K562 (cell line): Measurements from ENCODE around the gene CTNNA3. TPM values are rescaled to one million over a fixed set of nuclear protein-coding genes. Genes with fewer than 3 reads are reported as not detected.

Experiments used
- ATAC-seq: fragments of 200-7000 bp; cut with Tn5 transposase; 3 replicates; pipeline ENCODE4 v1.9.1; 2020; ENCODE audit warnings: moderate library complexity
- BruUV-seq: library from RNA; stranded (reverse); fragments of 400-500 nt; replicated peaks from 2 replicates; lab custom pipeline; 2021; lab: Mats Ljungman, UMichigan
- CTCF ChIA-PET: fragments of 300-600 bp; formaldehyde crosslinking; extraction: SDS; loops from one replicate; lab custom pipeline; 2021; ENCODE audit warnings: low intra/inter-chr PET ratio; lab: Yijun Ruan, JAX
- POLR2A ChIA-PET: fragments of 300-600, 350-650 bp; sonication (Branson Sonifier 250); formaldehyde crosslinking; extraction: SDS; loops from one replicate; lab custom pipeline; 2021; ENCODE audit warnings: antibody characterized with exemption, inconsistent platforms; lab: Yijun Ruan, JAX
- DNase-seq, 4 experiments: peaks; one replicate each; pipeline versions ENCODE4 v3.0.0 to v3.0.0-alpha.2; 2011 to 2018; ENCODE audit warnings: low spot score in 3 of 4, mixed read lengths in 3 of 4; ENCODE audit errors: extremely low read depth in 1 of 4
- FAIRE-seq: peaks from 2 replicates; lab custom pipeline; 2011; peaks lifted over from hg19 to GRCh38; lab: Jason Lieb, UNC
- H2AFZ ChIP-seq: 2 replicates; pipeline ENCODE4 v1.6.0; 2011; ENCODE audit warnings: low read depth, low read length, control low read depth, inconsistent platforms
- H3K27ac ChIP-seq: fragments of 200-600 bp; 3 replicates; pipeline ENCODE4 v1.8.0; 2011; ENCODE audit warnings: low read depth, mild to moderate bottlenecking, control low read depth, inconsistent platforms, low read length, moderate library complexity, mixed read lengths; ENCODE audit errors: extremely low read depth
- H3K27me3 ChIP-seq, 2 experiments: fragments of 300-600 bp in 1 of 2; 2 replicates in 1 of 2; 3 replicates in 1 of 2; pipeline versions ENCODE4 v1.6.0 to v1.8.0; 2011; ENCODE audit warnings: inconsistent platforms in 2 of 2, low read length in 2 of 2, mild to moderate bottlenecking in 1 of 2, mixed read lengths in 1 of 2, moderate library complexity in 1 of 2; ENCODE audit not compliant: control insufficient read depth in 2 of 2, insufficient read depth in 2 of 2
- H3K36me3 ChIP-seq: fragments of 300-600 bp; 3 replicates; pipeline ENCODE4 v1.8.0; 2011; ENCODE audit warnings: mild to moderate bottlenecking, low read length, inconsistent platforms; ENCODE audit not compliant: control insufficient read depth, insufficient read depth
- H3K4me1 ChIP-seq, 2 experiments: fragments of 200-600 bp in 1 of 2; replicated peaks in 1 of 2; 2 replicates in 1 of 2; 3 replicates in 1 of 2; pipeline versions ENCODE4 v1.5.1 to v1.8.0; 2011; ENCODE audit warnings: inconsistent platforms in 2 of 2, low read length in 2 of 2, mild to moderate bottlenecking in 1 of 2, mixed read lengths in 1 of 2, moderate library complexity in 1 of 2; ENCODE audit not compliant: control insufficient read depth in 2 of 2, insufficient read depth in 2 of 2
- H3K4me2 ChIP-seq: 2 replicates; pipeline ENCODE4 v1.6.1; 2011; ENCODE audit warnings: low read length, control low read depth, inconsistent platforms, mixed read lengths; ENCODE audit not compliant: insufficient read depth
- H3K4me3 ChIP-seq: fragments of 200-600 bp; sonication (generic), shearing (Covaris generic); 2 replicates; pipeline ENCODE4 v1.5.1; 2016; ENCODE audit warnings: control low read depth, inconsistent platforms
- H3K79me2 ChIP-seq: fragments of 200-600 bp; 3 replicates; pipeline ENCODE4 v1.8.0; 2011; ENCODE audit warnings: low read length, inconsistent platforms; ENCODE audit not compliant: control insufficient read depth, insufficient read depth
- H3K9ac ChIP-seq, 2 experiments: 2 replicates each; pipeline versions ENCODE4 v1.6.0 to v1.6.1; 2011; ENCODE audit warnings: low read depth in 2 of 2, low read length in 2 of 2, control low read depth in 1 of 2, inconsistent platforms in 1 of 2, mild to moderate bottlenecking in 1 of 2, mixed read lengths in 1 of 2; ENCODE audit not compliant: insufficient read depth in 1 of 2
- H3K9me1 ChIP-seq: one replicate; pipeline ENCODE4 v1.6.0; 2011; ENCODE audit warnings: inconsistent platforms, mild to moderate bottlenecking, low read length, moderate library complexity; ENCODE audit not compliant: control insufficient read depth, insufficient read depth
- H3K9me3 ChIP-seq: replicated peaks from 2 replicates; pipeline ENCODE4 v1.5.1; 2011; ENCODE audit warnings: low read depth, low read length, inconsistent platforms; ENCODE audit not compliant: control insufficient read depth, insufficient read depth
- H4K20me1 ChIP-seq: replicated peaks from 2 replicates; pipeline ENCODE4 v1.6.1; 2011; ENCODE audit warnings: low read length, inconsistent platforms, mixed read lengths; ENCODE audit not compliant: control insufficient read depth, insufficient read depth
- ETV5 ChIP-seq: sonication (generic); formaldehyde crosslinking; IDR thresholded peaks from 2 replicates; pipeline ENCODE4 v1.4.0; 2020; ENCODE audit warnings: low read depth, mild to moderate bottlenecking, missing genetic modification reagents
- HNRNPLL ChIP-seq: fragments of 200-400 bp; formaldehyde crosslinking; IDR thresholded peaks from 2 replicates; pipeline ENCODE4 v1.6.1; 2017; ENCODE audit warnings: low read length, low read depth, mild to moderate bottlenecking; ENCODE audit not compliant: poor library complexity, severe bottlenecking
- KLF16 ChIP-seq: IDR thresholded peaks from 2 replicates; pipeline ENCODE4 v1.6.1; 2016; ENCODE audit warnings: antibody characterized with exemption
- NCOA4 ChIP-seq: fragments of 450-650 bp; IDR thresholded peaks from 2 replicates; pipeline ENCODE4 v1.6.1; 2018; ENCODE audit warnings: mild to moderate bottlenecking; ENCODE audit not compliant: partially characterized antibody
- POLR2G ChIP-seq: fragments of 200-400 bp; formaldehyde crosslinking; IDR thresholded peaks from 2 replicates; pipeline ENCODE4 v1.6.1; 2017; ENCODE audit warnings: low read depth, mild to moderate bottlenecking, antibody characterized with exemption, low read length, moderate library complexity
- PRPF4 ChIP-seq: fragments of 200-400 bp; formaldehyde crosslinking; IDR thresholded peaks from one replicate; pipeline ENCODE4 v1.6.1; 2017; ENCODE audit warnings: low read length, low read depth, mild to moderate bottlenecking; ENCODE audit not compliant: insufficient read depth, poor library complexity, severe bottlenecking
- PTTG1 ChIP-seq: fragments of 450-650 bp; IDR thresholded peaks from 2 replicates; pipeline ENCODE4 v1.6.1; 2016; ENCODE audit warnings: low read depth, mild to moderate bottlenecking, missing genetic modification characterization, missing compliant biosample characterization
- RBBP5 ChIP-seq: fragments of 200-600 bp; sonication (generic); IDR thresholded peaks from 2 replicates; pipeline ENCODE4 v1.6.1; 2012; ENCODE audit warnings: borderline replicate concordance, mild to moderate bottlenecking, low read length, control low read depth, inconsistent platforms; ENCODE audit not compliant: insufficient read depth, poor library complexity, severe bottlenecking
- SIX5 ChIP-seq, 2 experiments: IDR thresholded peaks; 2 replicates each; pipeline ENCODE4 v1.6.1; 2011; ENCODE audit warnings: low read length in 2 of 2, borderline replicate concordance in 1 of 2, low read depth in 1 of 2, mild to moderate bottlenecking in 1 of 2, moderate library complexity in 1 of 2; ENCODE audit not compliant: insufficient read depth in 1 of 2
- SREBF1 ChIP-seq: fragments of 150-350 bp; IDR thresholded peaks from 2 replicates; pipeline ENCODE4 v1.6.1; 2014; ENCODE audit warnings: antibody characterized with exemption, low read depth, low read length, borderline replicate concordance
- ZBTB11 ChIP-seq, 3 experiments: fragments of 200-800 bp in 1 of 3; fragments of 250-450 bp in 1 of 3; fragments of 450-650 bp in 1 of 3; sonication (Bioruptor Pico) in 1 of 3; sonication (Bioruptor generic) in 1 of 3; formaldehyde crosslinking in 1 of 3; IDR thresholded peaks; 2 replicates each; pipeline versions ENCODE4 v1.6.1 to v1.8.0; 2016 to 2022; ENCODE audit warnings: mild to moderate bottlenecking in 2 of 3, missing genetic modification characterization in 2 of 3, missing compliant biosample characterization in 1 of 3, moderate library complexity in 1 of 3
- ZNF282 ChIP-seq: sonication (generic); formaldehyde crosslinking; IDR thresholded peaks from 2 replicates; pipeline ENCODE4 v1.8.1; 2023; ENCODE audit warnings: missing genetic modification reagents
- ZSCAN29 ChIP-seq: fragments of 450-650 bp; IDR thresholded peaks from 2 replicates; pipeline ENCODE4 v1.6.1; 2017
- WGBS: fragments of 100-300 bp; shearing (Covaris generic); methylation state at CpG from one replicate; pipeline ENCODE4 v1.1.6; 2016; ENCODE audit warnings: low coverage, mixed read lengths; ENCODE audit not compliant: insufficient coverage; ENCODE audit errors: missing lambda C conversion rate; 5-methylcytosine and 5-hydroxymethylcytosine counted together
- in situ Hi-C: fragments of 300-500 bp; cut with MboI; formaldehyde crosslinking; loops from 4 replicates; pipeline ENCODE4 v1.15.0; 2018; ENCODE audit warnings: inconsistent platforms, mixed read lengths
- intact Hi-C: fragments of 100-400 bp; cut with micrococcal nuclease; formaldehyde crosslinking; loops from 2 replicates; pipeline ENCODE4 v1.14.2; 2022
- polyA plus RNA-seq, 8 experiments: library from polyadenylated mRNA; depleted of rRNA in 4 of 8; stranded (reverse) in 5 of 8; unstranded in 3 of 8; fragments of >200 nt; fragmentation: Nextera tagmentation in 2 of 8; fragmentation: Illumina TruSeq in 1 of 8; extraction: Ambion mirVana in 2 of 8; extraction: Trizol in 1 of 8; gene quantifications; 2 replicates each; pipeline versions ENCODE4 v1.2.1 to v1.2.3, GENCODE V29; 2011 to 2014; ENCODE audit warnings: inconsistent platforms in 1 of 8, missing spikeins in 1 of 8
- total RNA-seq, 7 experiments: library from RNA; depleted of rRNA in 6 of 7; stranded (reverse); fragments of >200 nt in 6 of 7; fragmentation: Illumina TruSeq in 2 of 7; extraction: Trizol in 2 of 7; gene quantifications; 2 replicates each; pipeline versions ENCODE4 v1.2.1 to v1.2.3, GENCODE V29; 2011 to 2021; ENCODE audit warnings: low replicate concordance in 1 of 7

The CTNNA3 gene
- total and polyA plus RNA-seq, 9 of the 15 experiments (the other 6 are each of a cell fraction or from before 2014, with no cell fraction given) = 0.04 TPM; not detected in 8

- H3K4me2 ChIP-seq = no peak overlapping the region
- no peaks in the 10 kb centered on the region for H3K36me3 ChIP-seq
- in situ Hi-C loops = no loop called here
- no peak for DNase-seq
- H3K9me3 ChIP-seq = peaks cover 1% of the 10 kb centered on the region; the same call in 1 of the 2 replicates
- ChIA-PET POLR2A (no interaction called here), CTCF (no interaction called here)
- no TSS peak for BruUV-seq
- TF ChIP-seq RBBP5 (no peak), ZBTB11 (CRISPR knock-in tag; IDR thresholded peaks at IDR 0.05) (no peak), PRPF4 (no peak), ZNF282 (CRISPR knock-in tag) (no peak), ETV5 (no peak), PTTG1 (tag) (no peak), POLR2G (no peak), SREBF1 (no peak), NCOA4 (no peak), HNRNPLL (no peak), SIX5 (IDR thresholded peaks at IDR 0.05; ENCODE audit: borderline replicate concordance in 1 of 2, insufficient read depth in 1 of 2, low read depth in 1 of 2, low read length in 2 of 2) (no peak), KLF16 (no peak), ZSCAN29 (no peak)
- H2AFZ ChIP-seq = no peak overlapping the region
- no peaks in the 10 kb centered on the region for H3K79me2 ChIP-seq
- ATAC-seq = no peak
- H3K4me3 ChIP-seq = no peak overlapping the region
- no peaks in the 10 kb centered on the region for H3K4me1 ChIP-seq
- no peaks in the 10 kb centered on the region for H3K27me3 ChIP-seq
- no peak for FAIRE-seq
- no peak overlapping the region for H3K27ac ChIP-seq
- no peaks in the 10 kb centered on the region for H4K20me1 ChIP-seq
- no peaks in the 10 kb centered on the region for H3K9me1 ChIP-seq
- WGBS = 0% methylated on average over 1 of the region's 1 CpG
- no peak overlapping the region for H3K9ac ChIP-seq
- intact Hi-C loops = no loop called here
Observed at GRCh38 chr10:66852811-66853210, 843.2 kb downstream of the CTNNA3 start.
